Heart left ventricle (tissue), 16 donors: ENCODE results near the gene PIK3R2. TPM values are rescaled to one million over a fixed set of nuclear protein-coding genes. Genes with fewer than 3 reads are reported as not detected.

Source experiments
- ATAC-seq, 4 donors: fragments of 200-7000 bp; cut with Tn5 transposase; one replicate each; pipeline ENCODE4 v1.9.1; 2020 to 2022; ENCODE audit warnings: moderate library complexity in 4 of 4, mild to moderate bottlenecking in 3 of 4, moderate number of reproducible peaks in 1 of 4
- DNase-seq, 5 donors: peaks; one replicate each; pipeline ENCODE4 v3.0.0-alpha.2; 2020
- H3K27ac ChIP-seq, 12 donors: fragments of 200-600 bp; sonication (generic) in 4 of 12; one replicate each; pipeline versions ENCODE4 v1.5.0 to v1.8.0; 2016 to 2022; ENCODE audit warnings: mild to moderate bottlenecking in 2 of 12
- H3K27me3 ChIP-seq, 9 donors: fragments of 200-600 bp; sonication (generic) in 2 of 9; one replicate each; pipeline versions ENCODE4 v1.5.1 to v1.8.0; 2016 to 2022; ENCODE audit warnings: mild to moderate bottlenecking in 3 of 9
- H3K36me3 ChIP-seq, 9 donors: fragments of 200-600 bp; sonication (generic) in 2 of 9; one replicate each; pipeline versions ENCODE4 v1.5.0 to v1.8.0; 2018 to 2022; ENCODE audit warnings: mild to moderate bottlenecking in 2 of 9
- H3K4me1 ChIP-seq, 12 donors: fragments of 200-600 bp; sonication (generic) in 4 of 12; one replicate each; pipeline versions ENCODE4 v1.5.0 to v1.8.0; 2016 to 2022; ENCODE audit warnings: mild to moderate bottlenecking in 3 of 12
- H3K4me3 ChIP-seq, 12 donors: fragments of 200-600 bp; sonication (generic) in 4 of 12; one replicate each; pipeline versions ENCODE4 v1.5.0 to v1.8.0; 2017 to 2022; ENCODE audit warnings: mild to moderate bottlenecking in 9 of 12, moderate library complexity in 4 of 12
- H3K9me3 ChIP-seq, 12 donors: fragments of 200-600 bp; sonication (generic) in 4 of 12; one replicate each; pipeline versions ENCODE4 v1.5.0 to v1.8.0; 2016 to 2022; ENCODE audit warnings: mild to moderate bottlenecking in 1 of 12
- POLR2A ChIP-seq, 2 donors: fragments of 450-650 bp; IDR thresholded peaks; one replicate each; pipeline ENCODE4 v1.6.1; 2017; ENCODE audit warnings: antibody characterized with exemption in 2 of 2, mild to moderate bottlenecking in 2 of 2, moderate library complexity in 2 of 2
- WGBS, 4 donors: extraction: QIAGEN DNeasy Blood & Tissue Kit in 2 of 4; methylation state at CpG; one replicate each; pipeline versions ENCODE4 v1.1.5 to v1.1.7; 2013 to 2018; 5-methylcytosine and 5-hydroxymethylcytosine counted together
- intact Hi-C, 10 donors: fragments of 100-400 bp; cut with DNase I; formaldehyde crosslinking; loops; one replicate each; pipeline versions ENCODE4 v1.11.1 to v1.14.2; 2022
- polyA plus RNA-seq, 2 donors: library from polyadenylated mRNA; stranded (reverse); fragments of 200-250 nt; gene quantifications; one replicate each; pipeline ENCODE4 v1.2.3, GENCODE V29; 2013
- total RNA-seq, 9 donors: library from RNA; depleted of rRNA in 2 of 9; stranded (reverse); fragments of >200 nt in 2 of 9; fragmentation: NEBNext Ultra II Directional in 3 of 9; extraction: Animal tissue kit (Norgen Biotek cat#: 25700) in 3 of 9; gene quantifications; one replicate each; pipeline versions ENCODE4 v1.1.0 to v1.2.4, GENCODE V29; 2016 to 2023
- TF ChIP-seq, protein P1 (sequence below), 12 donors: fragments of 200-600 bp; sonication (generic) in 4 of 12; IDR thresholded peaks; one replicate each; pipeline versions ENCODE4 v1.5.0 to v1.8.0; 2018 to 2022; ENCODE audit warnings: antibody characterized with exemption in 12 of 12, mild to moderate bottlenecking in 5 of 12
- donor health status: ischemic (EF 13 %, LVEDD 7.1; RV severe dilation, severe dysfunction).
- donor health status: healthy with polysubstance abuse.
- donor health status: DM: no; HTN: yes; CAD: no.
- donor health status: DM: no; HTN: no; CAD: no.
- donor health status: ischemic (EF 25% LVEDD 6.9; RV normal size, moderate dysfunction).
- donor health status: ischemic (EF 25% LVEDD 5.7; RV mildly dilated, moderate dysfunction).
- donor health status: healthy.
- donor health status: DM: yes; HTN: yes; CAD: no.
- donor health status: ischemic (EF 35%, LVEDD 5.7; RV mildly dilated, moderate dysfunction).
- donor health status: nonischemic (EF 11% LVEDD 7.7; RV severe dilation, severe dysfunction).
- donor health status: DM: yes; HTN: yes; CAD: no.
- donor health status: PGD.
- donor health status: ischemic (EF 29% LVEDD 5.4; RV normal size, mild dysfunction).
- donor health status: nonischemic (EF 23%, LVEDD 6.1; RV moderate dilation, normal function).

The PIK3R2 gene
- total and polyA plus RNA-seq, 11 donors: 4.0 to 28.6 (median 23.4) TPM

DNA sequence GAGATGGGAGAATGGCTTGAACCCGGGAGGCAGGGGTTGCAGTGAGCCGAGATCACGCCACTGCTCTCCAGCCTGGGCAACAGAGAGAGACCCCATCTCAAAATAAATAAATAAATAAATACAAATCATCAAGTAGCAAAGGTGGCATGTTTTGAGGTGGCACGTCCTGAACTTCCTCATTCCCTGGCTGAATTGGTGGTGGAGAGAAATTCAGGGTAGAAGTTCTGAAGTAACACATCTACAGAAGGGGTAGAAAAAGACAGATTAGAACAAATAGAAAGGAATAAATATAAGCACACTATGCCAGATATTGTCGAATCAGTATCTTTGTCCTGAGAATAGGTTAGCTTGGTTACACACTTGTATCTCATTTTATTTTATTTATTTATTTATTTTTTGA, 27.0 kb downstream of the PIK3R2 start:
- no peak for ATAC-seq
- TF ChIP-seq, protein P1, sequence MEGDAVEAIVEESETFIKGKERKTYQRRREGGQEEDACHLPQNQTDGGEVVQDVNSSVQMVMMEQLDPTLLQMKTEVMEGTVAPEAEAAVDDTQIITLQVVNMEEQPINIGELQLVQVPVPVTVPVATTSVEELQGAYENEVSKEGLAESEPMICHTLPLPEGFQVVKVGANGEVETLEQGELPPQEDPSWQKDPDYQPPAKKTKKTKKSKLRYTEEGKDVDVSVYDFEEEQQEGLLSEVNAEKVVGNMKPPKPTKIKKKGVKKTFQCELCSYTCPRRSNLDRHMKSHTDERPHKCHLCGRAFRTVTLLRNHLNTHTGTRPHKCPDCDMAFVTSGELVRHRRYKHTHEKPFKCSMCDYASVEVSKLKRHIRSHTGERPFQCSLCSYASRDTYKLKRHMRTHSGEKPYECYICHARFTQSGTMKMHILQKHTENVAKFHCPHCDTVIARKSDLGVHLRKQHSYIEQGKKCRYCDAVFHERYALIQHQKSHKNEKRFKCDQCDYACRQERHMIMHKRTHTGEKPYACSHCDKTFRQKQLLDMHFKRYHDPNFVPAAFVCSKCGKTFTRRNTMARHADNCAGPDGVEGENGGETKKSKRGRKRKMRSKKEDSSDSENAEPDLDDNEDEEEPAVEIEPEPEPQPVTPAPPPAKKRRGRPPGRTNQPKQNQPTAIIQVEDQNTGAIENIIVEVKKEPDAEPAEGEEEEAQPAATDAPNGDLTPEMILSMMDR (IDR thresholded peaks at IDR 0.05): no peak
- TF ChIP-seq POLR2A (IDR thresholded peaks at IDR 0.05): no peak
- no peaks in the 10 kb centered on the region for H3K9me3 ChIP-seq
- no peaks in the 10 kb centered on the region for H3K27me3 ChIP-seq
- DNase-seq: no peak
- H3K4me1 ChIP-seq: peaks cover 0 to 38% (median 0%) of the 10 kb centered on the region in 12 donors
- H3K4me3 ChIP-seq: no peak overlapping the region
- intact Hi-C loops: no loop called here
- 89 to 93% (median 91%) methylated on average over 5 of the region's 5 CpGs for WGBS, 4 donors
- H3K27ac ChIP-seq: peak overlapping the region in 1 of 12 donors; percentile 86
- peaks cover 0 to 40% (median 0%) of the 10 kb centered on the region in 9 donors for H3K36me3 ChIP-seq

DNA sequence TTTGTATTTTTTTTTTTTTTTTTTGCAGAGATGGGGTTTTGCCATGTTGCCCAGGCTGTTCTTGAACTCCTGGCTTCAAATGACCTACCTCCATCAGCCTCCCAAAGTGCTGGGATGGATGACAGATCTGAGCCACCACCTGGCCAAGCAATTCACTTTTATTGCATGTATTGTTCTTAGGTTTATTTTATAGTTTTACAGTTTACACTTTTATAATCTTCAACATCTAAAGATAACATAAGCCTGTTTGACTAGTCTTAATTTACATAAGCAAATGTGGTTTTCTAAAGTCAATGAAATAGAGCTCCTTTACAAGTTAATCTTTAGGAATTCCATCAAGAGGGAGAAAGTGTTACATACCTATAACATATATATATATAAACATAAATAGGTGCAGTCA, 30.6 kb downstream of the PIK3R2 start:
- Histone ChIP-seq H3K4me3 (no peak overlapping the region), H3K27ac (no peak overlapping the region), H3K27me3 (no peaks in the 10 kb centered on the region), H3K9me3 (no peaks in the 10 kb centered on the region), H3K4me1 (peaks cover 0 to 7% (median 0%) of the 10 kb centered on the region in 12 donors), H3K36me3 (peaks cover 0 to 5% (median 0%) of the 10 kb centered on the region in 9 donors)
- intact Hi-C loops: no loop called here
- DNase-seq (no peak), ATAC-seq (no peak)
- TF ChIP-seq, protein P1 (IDR thresholded peaks at IDR 0.05): no peak
- TF ChIP-seq POLR2A (IDR thresholded peaks at IDR 0.05): no peak

DNA sequence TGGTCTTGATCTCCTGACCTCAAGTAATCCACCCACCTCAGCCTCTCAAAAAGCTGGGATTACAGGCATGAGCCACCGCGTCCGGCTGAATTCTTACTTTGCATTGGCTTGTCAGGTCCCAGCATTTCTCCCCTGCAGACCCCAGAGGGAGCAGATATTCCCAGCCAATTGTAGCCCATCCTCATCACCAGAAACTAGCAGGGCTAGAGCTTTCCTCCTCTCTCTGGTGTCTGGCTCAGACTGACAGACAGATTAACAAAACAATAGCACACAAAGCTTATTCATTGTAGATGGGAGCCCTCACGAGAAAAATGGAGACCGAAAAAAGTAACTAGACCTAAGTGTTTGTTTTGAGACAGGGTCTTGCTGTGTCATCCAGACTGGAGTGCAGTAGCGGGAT, 32.6 kb downstream of the PIK3R2 start:
- no peak for DNase-seq
- H3K4me1 ChIP-seq: peaks cover 0 to 7% (median 0%) of the 10 kb centered on the region in 12 donors
- 60 to 68% (median 65%) methylated on average over 6 of the region's 6 CpGs for WGBS, 4 donors
- TF ChIP-seq, protein P1 (IDR thresholded peaks at IDR 0.05): no peak
- ATAC-seq: no peak
- H3K27me3 ChIP-seq: no peaks in the 10 kb centered on the region
- no peaks in the 10 kb centered on the region for H3K9me3 ChIP-seq
- no peak overlapping the region for H3K4me3 ChIP-seq
- H3K36me3 ChIP-seq: no peaks in the 10 kb centered on the region
- intact Hi-C loops: no loop called here
- no peak overlapping the region for H3K27ac ChIP-seq

DNA sequence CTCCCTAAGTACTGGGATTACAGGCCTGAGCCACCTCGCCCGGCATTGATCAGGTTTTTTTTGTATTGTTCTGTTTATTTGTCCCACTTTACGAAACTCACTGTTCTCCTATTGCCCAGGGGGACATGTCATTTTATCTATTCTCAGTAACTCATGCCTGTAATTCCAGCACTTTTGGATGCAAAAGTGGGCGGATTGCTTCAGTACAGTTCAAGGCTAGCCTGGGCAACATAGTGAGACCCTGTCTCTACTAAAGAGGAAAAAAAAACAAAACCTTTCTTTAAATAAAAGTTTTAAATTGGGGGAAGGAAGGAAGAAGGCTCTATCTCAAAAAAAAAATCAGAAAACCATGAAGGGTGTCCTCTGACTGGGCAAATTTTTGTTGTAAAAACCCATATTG, 37.3 kb downstream of the PIK3R2 start:
- TF ChIP-seq POLR2A (IDR thresholded peaks at IDR 0.05): no peak
- TF ChIP-seq, protein P1 (IDR thresholded peaks at IDR 0.05): no peak
- DNase-seq (no peak), ATAC-seq (no peak)
- H3K4me1 ChIP-seq: peaks cover 0 to 25% (median 14%) of the 10 kb centered on the region in 12 donors
- H3K4me3 ChIP-seq: no peak overlapping the region
- H3K9me3 ChIP-seq: no peaks in the 10 kb centered on the region
- H3K27me3 ChIP-seq: no peaks in the 10 kb centered on the region
- H3K27ac ChIP-seq: no peak overlapping the region
- no peaks in the 10 kb centered on the region for H3K36me3 ChIP-seq
- 88 to 97% (median 92%) methylated on average over 4 of the region's 4 CpGs for whole genome bisulfite sequencing, 4 donors
- intact Hi-C loops: loop anchor here in 2 of 10 donors (5.0 to 10.0 kb wide), 2 partner anchors 62 to 135 kb away; partner anchors contain the start of gene LSM4 (in 1 of the 2)
